Naive thymus-derived CD8-positive, alpha-beta T cell (primary cell): Measurements from ENCODE around the gene DDOST. TPM values are rescaled to one million over a fixed set of nuclear protein-coding genes. Genes with fewer than 3 reads are reported as not detected.
A peak's percentile ranks its signal among the peaks of the same experiment; 100 is the strongest.

ENCODE experiments used
- ATAC-seq, 2 donors: fragments of 150-1000 bp; cut with Tn5 transposase in 1 of 2; sonication (Bioruptor Pico), chemical (Tn5 transposase) in 1 of 2; 1 replicate in 1 of 2; 2 replicates in 1 of 2; pipeline ENCODE4 v1.10.0; 2021; ENCODE audit warnings: mild to moderate bottlenecking in 2 of 2, moderate library complexity in 2 of 2
- POLR2A ChIA-PET: fragments of 350-600 bp; sonication (Branson Sonifier 250); formaldehyde crosslinking; loops from one replicate; lab custom pipeline; 2021; ENCODE audit warnings: antibody characterized with exemption; lab: Charles Lee
- DNase-seq, 10 donors: peaks; one replicate each; pipeline versions ENCODE4 v3.0.0 to v3.0.0-alpha.2; 2020 to 2022
- H3K27ac Mint-ChIP-seq, 10 donors: one replicate each; pipeline ENCODE4 v1.8.0; 2020 to 2022; ENCODE audit warnings: mild to moderate bottlenecking in 10 of 10, mixed read lengths in 10 of 10, moderate library complexity in 4 of 10, inconsistent platforms in 1 of 10
- H3K27me3 Mint-ChIP-seq, 5 donors: one replicate each; pipeline ENCODE4 v1.8.0; 2021 to 2022; ENCODE audit warnings: mixed read lengths in 5 of 5
- H3K36me3 Mint-ChIP-seq, 3 donors: one replicate each; pipeline ENCODE4 v1.8.0; 2020 to 2022; ENCODE audit warnings: mixed read lengths in 3 of 3, mild to moderate bottlenecking in 2 of 3, inconsistent platforms in 1 of 3
- H3K4me1 Mint-ChIP-seq, 4 donors: one replicate each; pipeline ENCODE4 v1.8.0; 2021 to 2022; ENCODE audit warnings: mixed read lengths in 4 of 4
- H3K4me3 Mint-ChIP-seq, 10 donors: one replicate each; pipeline ENCODE4 v1.8.0; 2020 to 2022; ENCODE audit warnings: mild to moderate bottlenecking in 10 of 10, mixed read lengths in 10 of 10, moderate library complexity in 6 of 10, inconsistent platforms in 1 of 10
- H3K9me3 Mint-ChIP-seq, 9 donors: one replicate each; pipeline ENCODE4 v1.8.0; 2020 to 2022; ENCODE audit warnings: mixed read lengths in 9 of 9, mild to moderate bottlenecking in 3 of 9, inconsistent platforms in 1 of 9, moderate library complexity in 1 of 9
- polyA plus RNA-seq, 3 donors: library from polyadenylated mRNA; unstranded; fragments of 300-500 nt; fragmentation: Illumina TruSeq; gene quantifications; one replicate each; pipeline ENCODE4 v1.2.3, GENCODE V29; 2021
- total RNA-seq, 8 experiments: library from RNA in 2 of 8; stranded (reverse) in 2 of 8; gene quantifications; one replicate each; pipeline ENCODE4 v1.2.3 and lab custom pipeline; 2021 to 2026

DDOST gene
- total and polyA plus RNA-seq, 5 experiments from 2014 or later = 115 to 255 (median 209) TPM

GRCh38 chr1:20654104-20654690 lies 7.0 kb downstream of the DDOST start:
- peak overlapping the region in 2 of 10 donors; percentile 37 to 45 for H3K27ac Mint-ChIP-seq
- DNase-seq (peak in 1 of 10 donors; percentile 60), ATAC-seq (no peak)
- H3K9me3 Mint-ChIP-seq = no peaks in the 10 kb centered on the region
- H3K4me3 Mint-ChIP-seq = no peak overlapping the region
- POLR2A ChIA-PET = no interaction called here
- no peaks in the 10 kb centered on the region for H3K27me3 Mint-ChIP-seq
- H3K36me3 Mint-ChIP-seq = peaks cover 5 to 94% (median 11%) of the 10 kb centered on the region in 3 donors
- peaks cover 10 to 26% (median 18%) of the 10 kb centered on the region in 4 donors for H3K4me1 Mint-ChIP-seq

GRCh38 chr1:20652300-20652699 lies 8.9 kb downstream of the DDOST start:
- POLR2A ChIA-PET = no interaction called here
- ATAC-seq = no peak
- H3K27ac Mint-ChIP-seq = peak overlapping the region in 1 of 10 donors; percentile 65
- peaks cover 6 to 12% (median 8%) of the 10 kb centered on the region in 4 donors for H3K4me1 Mint-ChIP-seq
- H3K4me3 Mint-ChIP-seq = no peak overlapping the region
- DNase-seq = peak in 1 of 10 donors; percentile 32
- H3K27me3 Mint-ChIP-seq = no peaks in the 10 kb centered on the region
- peaks cover 5 to 84% (median 11%) of the 10 kb centered on the region in 3 donors for H3K36me3 Mint-ChIP-seq
- no peaks in the 10 kb centered on the region for H3K9me3 Mint-ChIP-seq

- no peaks in the 10 kb centered on the region for H3K9me3 Mint-ChIP-seq
- peaks cover 5 to 66% (median 7%) of the 10 kb centered on the region in 3 donors for H3K36me3 Mint-ChIP-seq
- H3K27ac Mint-ChIP-seq = peak overlapping the region in 1 of 10 donors; percentile 41
- peaks cover 0 to 1% (median 0%) of the 10 kb centered on the region in 4 donors for H3K4me1 Mint-ChIP-seq
- DNase-seq (no peak), ATAC-seq (no peak)
- H3K27me3 Mint-ChIP-seq = no peaks in the 10 kb centered on the region
- no peak overlapping the region for H3K4me3 Mint-ChIP-seq
- POLR2A ChIA-PET = no interaction called here
Observed at GRCh38 chr1:20648946-20649345, 12.2 kb downstream of the DDOST start.

- H3K27ac Mint-ChIP-seq = peak overlapping the region in 5 of 10 donors; percentile 15 to 73 (median 43)
Observed at GRCh38 chr1:20648438-20648837, 12.7 kb downstream of the DDOST start.

GRCh38 chr1:20645414-20645813 lies 15.8 kb downstream of the DDOST start:
- POLR2A ChIA-PET = interaction anchor here (0.6 to 2.2 kb wide), 3 partner anchors 9 to 140 kb away, joined by 3 to 6 read pairs (median 5); partner anchors contain the start of gene DDOST
- Mint-ChIP-seq H3K4me3 (no peak overlapping the region), H3K36me3 (peaks cover 2 to 48% (median 5%) of the 10 kb centered on the region in 3 donors), H3K4me1 (peaks cover 0 to 3% (median under 1%) of the 10 kb centered on the region in 4 donors), H3K27ac (no peak overlapping the region), H3K27me3 (no peaks in the 10 kb centered on the region), H3K9me3 (no peaks in the 10 kb centered on the region)
- no peak for DNase-seq
- ATAC-seq = no peak

More at GRCh38 chr1:20648438-20648837, 12.7 kb downstream of the DDOST start:
- Mint-ChIP-seq H3K9me3 (no peaks in the 10 kb centered on the region), H3K27me3 (no peaks in the 10 kb centered on the region), H3K4me3 (no peak overlapping the region), H3K36me3 (peaks cover 5 to 62% (median 7%) of the 10 kb centered on the region in 3 donors), H3K4me1 (peaks cover 0 to 2% (median 0%) of the 10 kb centered on the region in 4 donors)
- ATAC-seq = no peak
- no peak for DNase-seq
- POLR2A ChIA-PET = no interaction called here

- Mint-ChIP-seq H3K27ac (no peak overlapping the region), H3K36me3 (peaks cover 0 to 43% (median 4%) of the 10 kb centered on the region in 3 donors), H3K4me3 (no peak overlapping the region), H3K4me1 (peaks cover 2 to 6% (median 5%) of the 10 kb centered on the region in 4 donors), H3K9me3 (no peaks in the 10 kb centered on the region), H3K27me3 (no peaks in the 10 kb centered on the region)
- no peak for ATAC-seq
- DNase-seq = no peak
- POLR2A ChIA-PET = no interaction called here
Observed at GRCh38 chr1:20644416-20644815, 16.8 kb downstream of the DDOST start.

- no peak for DNase-seq
- POLR2A ChIA-PET = interaction anchor here (0.9 kb wide), 1 partner anchor 9 kb away, joined by 3 read pairs; no protein-coding TSS in a partner anchor
- no peak overlapping the region for H3K27ac Mint-ChIP-seq
Observed at GRCh38 chr1:20643080-20643479, 18.1 kb downstream of the DDOST start.

GRCh38 chr1:20641975-20642374 lies 19.2 kb downstream of the DDOST start:
- no peaks in the 10 kb centered on the region for H3K27me3 Mint-ChIP-seq
- peak overlapping the region in 1 of 10 donors; percentile 34 for H3K27ac Mint-ChIP-seq
- no peak for ATAC-seq
- H3K36me3 Mint-ChIP-seq = peaks cover 0 to 56% (median 6%) of the 10 kb centered on the region in 3 donors
- POLR2A ChIA-PET = no interaction called here
- no peak overlapping the region for H3K4me3 Mint-ChIP-seq
- H3K4me1 Mint-ChIP-seq = peaks cover 2 to 6% (median 5%) of the 10 kb centered on the region in 4 donors
- no peak for DNase-seq
- no peaks in the 10 kb centered on the region for H3K9me3 Mint-ChIP-seq

More at GRCh38 chr1:20643080-20643479, 18.1 kb downstream of the DDOST start:
- peaks cover 0 to 49% (median 6%) of the 10 kb centered on the region in 3 donors for H3K36me3 Mint-ChIP-seq
- no peak for ATAC-seq
- H3K27me3 Mint-ChIP-seq = no peaks in the 10 kb centered on the region
- H3K4me3 Mint-ChIP-seq = no peak overlapping the region
- peaks cover 2 to 6% (median 5%) of the 10 kb centered on the region in 4 donors for H3K4me1 Mint-ChIP-seq
- no peaks in the 10 kb centered on the region for H3K9me3 Mint-ChIP-seq

- Mint-ChIP-seq H3K36me3 (peaks cover 0 to 52% (median 6%) of the 10 kb centered on the region in 3 donors), H3K27ac (peak overlapping the region in 2 of 10 donors; percentile 21 to 35), H3K27me3 (no peaks in the 10 kb centered on the region), H3K9me3 (no peaks in the 10 kb centered on the region), H3K4me1 (peaks cover 2 to 14% (median 12%) of the 10 kb centered on the region in 4 donors), H3K4me3 (peak overlapping the region in 1 of 10 donors; percentile 15)
- ATAC-seq (peak; percentile 74 to 86), DNase-seq (peak; percentile 18 to 74 (median 56))
- POLR2A ChIA-PET = no interaction called here
Observed at GRCh38 chr1:20640183-20640597, 21.0 kb downstream of the DDOST start.

- ATAC-seq (no peak), DNase-seq (no peak)
- Mint-ChIP-seq H3K27ac (peak overlapping the region in 1 of 10 donors; percentile 44), H3K4me3 (no peak overlapping the region), H3K27me3 (no peaks in the 10 kb centered on the region), H3K4me1 (peaks cover 12 to 30% (median 17%) of the 10 kb centered on the region in 4 donors), H3K9me3 (no peaks in the 10 kb centered on the region), H3K36me3 (peaks cover 0 to 33% (median 6%) of the 10 kb centered on the region in 3 donors)
- POLR2A ChIA-PET = interaction anchor here (1.4 kb wide), 1 partner anchor 9 kb away, joined by 5 read pairs; no protein-coding TSS in a partner anchor
Observed at GRCh38 chr1:20636785-20637347, 24.3 kb downstream of the DDOST start.

GRCh38 chr1:20634594-20635084 lies 26.5 kb downstream of the DDOST start:
- Mint-ChIP-seq H3K9me3 (no peaks in the 10 kb centered on the region), H3K27me3 (no peaks in the 10 kb centered on the region), H3K27ac (peak overlapping the region in 9 of 10 donors; percentile 83 to 96 (median 95)), H3K4me3 (peak overlapping the region; percentile 89 to 97 (median 95)), H3K4me1 (peaks cover 8 to 24% (median 13%) of the 10 kb centered on the region in 4 donors), H3K36me3 (peaks cover 0 to 23% (median 2%) of the 10 kb centered on the region in 3 donors)
- DNase-seq = peak in 7 of 10 donors; percentile 16 to 66 (median 40)
- POLR2A ChIA-PET = interaction anchor here (0.7 to 3.4 kb wide), 6 partner anchors 12 to 460 kb away, joined by 3 to 49 read pairs (median 8); partner anchors contain the start of genes DDOST, HP1BP3 and MUL1
- peak; percentile 48 to 56 for ATAC-seq

- peaks cover 0 to 20% (median 2%) of the 10 kb centered on the region in 3 donors for H3K36me3 Mint-ChIP-seq
- POLR2A ChIA-PET = interaction anchor here (0.6 to 3.4 kb wide), 11 partner anchors 9 to 1818 kb away, joined by 3 to 49 read pairs (median 5); partner anchors contain the start of genes CAMK2N1, DDOST, HP1BP3 and MUL1
- H3K9me3 Mint-ChIP-seq = peaks cover 0 to 2% (median 0%) of the 10 kb centered on the region in 9 donors
- DNase-seq (peak in 1 of 10 donors; percentile 3), ATAC-seq (peak; percentile 18 to 41)
- H3K27ac Mint-ChIP-seq = peak overlapping the region in 9 of 10 donors; percentile 83 to 96 (median 95)
- H3K4me3 Mint-ChIP-seq = peak overlapping the region; percentile 89 to 97 (median 95)
- peaks cover 8 to 24% (median 13%) of the 10 kb centered on the region in 4 donors for H3K4me1 Mint-ChIP-seq
- H3K27me3 Mint-ChIP-seq = no peaks in the 10 kb centered on the region
Observed at GRCh38 chr1:20634065-20634593, 27.0 kb downstream of the DDOST start.
